Endodermal cell (in vitro differentiated cells): Measurements from ENCODE around the gene ZC3H15. TPM values are rescaled to one million over a fixed set of nuclear protein-coding genes. Genes with fewer than 3 reads are reported as not detected.

Experiments used
- DNase-seq: peaks from one replicate; pipeline ENCODE4 v3.0.0-alpha.2; 2017
- H3K27ac ChIP-seq: 2 replicates; pipeline ENCODE4 v1.5.1; 2013; ENCODE audit warnings: mild to moderate bottlenecking, low read depth, low read length, moderate library complexity
- H3K27me3 ChIP-seq: 2 replicates; pipeline ENCODE4 v1.6.1; 2013; ENCODE audit warnings: mild to moderate bottlenecking, low read length, moderate library complexity; ENCODE audit not compliant: insufficient read depth, control insufficient read depth, poor library complexity, severe bottlenecking
- H3K36me3 ChIP-seq: 2 replicates; pipeline ENCODE4 v1.7.0; 2013; ENCODE audit warnings: mild to moderate bottlenecking, low read length, moderate library complexity; ENCODE audit not compliant: control insufficient read depth, insufficient read depth
- H3K4me1 ChIP-seq: one replicate; pipeline ENCODE4 v1.7.0; 2013; ENCODE audit warnings: low read length; ENCODE audit not compliant: control insufficient read depth, insufficient read depth
- H3K4me3 ChIP-seq: 2 replicates; pipeline ENCODE4 v1.5.1; 2013; ENCODE audit warnings: mild to moderate bottlenecking, low read length, moderate library complexity
- H3K9ac ChIP-seq: 2 replicates; pipeline ENCODE4 v1.6.1; 2013; ENCODE audit warnings: mild to moderate bottlenecking, low read length, moderate library complexity; ENCODE audit not compliant: poor library complexity, severe bottlenecking; ENCODE audit errors: extremely low read depth
- H3K9me3 ChIP-seq: 2 replicates; pipeline ENCODE4 v1.6.1; 2013; ENCODE audit warnings: mild to moderate bottlenecking, low read length, moderate library complexity; ENCODE audit not compliant: control insufficient read depth
- H3K27ac Mint-ChIP-seq: 2 replicates; pipeline ENCODE4 v1.8.0; 2020; ENCODE audit warnings: mixed read lengths
- H3K27me3 Mint-ChIP-seq: 2 replicates; pipeline ENCODE4 v1.8.0; 2021; ENCODE audit warnings: mild to moderate bottlenecking, mixed read lengths; ENCODE audit not compliant: insufficient read depth
- H3K36me3 Mint-ChIP-seq: 2 replicates; pipeline ENCODE4 v1.8.0; 2020; ENCODE audit warnings: low read depth, mixed read lengths
- H3K4me1 Mint-ChIP-seq: 2 replicates; pipeline ENCODE4 v1.8.0; 2020; ENCODE audit warnings: mixed read lengths
- H3K4me3 Mint-ChIP-seq: 2 replicates; pipeline ENCODE4 v1.8.0; 2020; ENCODE audit warnings: mild to moderate bottlenecking, moderate library complexity, mixed read lengths
- H3K9me3 Mint-ChIP-seq: 2 replicates; pipeline ENCODE4 v1.8.0; 2020; ENCODE audit warnings: mild to moderate bottlenecking, mixed read lengths
- CTCF ChIP-seq: fragments of 200-600 bp; sonication (generic); conservative IDR thresholded peaks from 2 replicates; pipeline ENCODE4 v1.5.0; 2021; ENCODE audit warnings: antibody characterized with exemption, mild to moderate bottlenecking
- WGBS, 2 experiments: methylation state at CpG; one replicate each; pipeline versions ENCODE4 v1.1.5 to v1.1.7; 2013; ENCODE audit warnings: missing lambda C conversion rate in 2 of 2, mixed read lengths in 1 of 2; ENCODE audit not compliant: insufficient coverage in 1 of 2, insufficient read length in 1 of 2; 5-methylcytosine and 5-hydroxymethylcytosine counted together
- total RNA-seq, 2 donors: library from RNA; stranded (reverse); fragmentation: NEBNext Ultra II Directional in 1 of 2; extraction: Animal tissue kit (Norgen Biotek cat#: 25700) in 1 of 2; gene quantifications; 2 replicates in 1 of 2; 3 replicates in 1 of 2; pipeline ENCODE4 v1.2.1, GENCODE V29; 2021

ZC3H15 gene
- total RNA-seq, 2 donors from 2014 or later: 54.6 to 59.3 TPM

GRCh38 chr2:186546846-186547245 lies 60.8 kb downstream of the ZC3H15 start:
- Mint-ChIP-seq H3K27ac (no peak overlapping the region), H3K4me3 (no peak overlapping the region), H3K4me1 (peaks cover 6% of the 10 kb centered on the region), H3K36me3 (no peaks in the 10 kb centered on the region), H3K9me3 (no peaks in the 10 kb centered on the region), H3K27me3 (no peaks in the 10 kb centered on the region)
- H3K9me3 ChIP-seq: no peaks in the 10 kb centered on the region
- H3K9ac ChIP-seq: no peak overlapping the region
- WGBS, 2 experiments: 0% methylated on average over 1 of the region's 1 CpG
- DNase-seq: no peak
- H3K27me3 ChIP-seq: no peaks in the 10 kb centered on the region
- no peak overlapping the region for H3K4me3 ChIP-seq
- peaks cover 12% of the 10 kb centered on the region for H3K4me1 ChIP-seq
- no peaks in the 10 kb centered on the region for H3K36me3 ChIP-seq
- no peak for TF ChIP-seq CTCF
- no peak overlapping the region for H3K27ac ChIP-seq

DNA sequence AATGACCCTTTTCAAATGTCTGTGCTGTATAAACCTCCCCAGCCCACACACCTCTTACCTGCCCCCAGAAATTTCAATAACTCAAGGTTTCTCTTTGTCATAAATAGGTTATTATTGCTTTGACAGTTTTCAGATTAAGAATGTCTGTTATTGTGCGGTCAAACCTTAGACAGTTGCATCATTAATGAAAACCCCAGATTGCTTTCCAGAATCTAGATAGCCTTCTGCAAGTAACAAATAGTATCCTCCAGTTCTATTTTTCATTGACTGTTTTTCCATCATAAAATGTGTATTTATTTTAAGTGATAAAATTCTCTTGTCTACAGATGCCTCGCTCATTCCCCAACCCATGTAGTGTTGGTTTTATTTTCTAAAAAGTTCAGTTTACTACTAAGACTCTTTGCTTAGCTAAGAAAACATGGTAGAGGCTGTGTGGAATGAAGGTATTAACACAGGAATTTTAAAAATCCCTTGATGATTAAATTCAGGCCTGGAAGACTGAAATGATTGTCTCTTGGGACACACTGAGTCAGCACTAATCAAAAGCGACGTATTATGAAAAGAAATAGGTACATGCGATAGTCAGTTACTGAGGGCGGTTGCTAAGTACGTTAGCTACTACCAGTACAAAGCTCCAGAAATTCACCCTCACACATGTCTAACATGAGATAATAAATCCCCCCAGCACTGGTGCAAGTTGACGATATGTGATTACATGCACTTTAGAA lies 65.4 kb downstream of the ZC3H15 start:
- H3K9ac ChIP-seq: no peak overlapping the region
- Mint-ChIP-seq H3K9me3 (no peaks in the 10 kb centered on the region), H3K4me1 (peaks cover 18% of the 10 kb centered on the region), H3K27me3 (no peaks in the 10 kb centered on the region), H3K36me3 (no peaks in the 10 kb centered on the region), H3K4me3 (no peak overlapping the region), H3K27ac (no peak overlapping the region)
- H3K4me3 ChIP-seq: no peak overlapping the region
- H3K27ac ChIP-seq: no peak overlapping the region
- H3K27me3 ChIP-seq: no peaks in the 10 kb centered on the region
- peaks cover 12% of the 10 kb centered on the region for H3K4me1 ChIP-seq
- no peaks in the 10 kb centered on the region for H3K9me3 ChIP-seq
- 87 to 91% methylated on average over 3 to 8 of the region's 8 CpGs for WGBS, 2 experiments
- TF ChIP-seq CTCF: no peak
- DNase-seq: no peak
- H3K36me3 ChIP-seq: no peaks in the 10 kb centered on the region

DNA sequence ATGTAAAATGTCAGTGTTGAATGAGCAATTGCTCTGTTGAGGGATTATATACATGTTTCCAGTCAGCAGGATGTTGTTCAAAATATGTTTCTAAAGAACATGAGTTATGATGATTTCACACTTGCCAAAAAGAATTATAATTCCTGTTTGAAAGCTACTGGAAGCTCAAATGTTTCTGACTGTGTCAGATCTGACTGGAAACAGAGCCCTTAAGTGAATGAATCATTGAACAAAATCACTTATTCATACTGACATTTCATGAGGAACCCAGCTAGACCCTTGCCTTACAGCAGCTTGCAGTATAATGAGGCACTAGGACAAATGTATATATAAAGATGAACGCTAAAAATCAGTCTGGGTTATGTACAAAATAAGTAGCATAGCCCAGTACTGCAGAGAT lies 68.4 kb downstream of the ZC3H15 start:
- no peaks in the 10 kb centered on the region for H3K9me3 ChIP-seq
- H3K36me3 Mint-ChIP-seq: no peaks in the 10 kb centered on the region
- peaks cover 12% of the 10 kb centered on the region for H3K4me1 ChIP-seq
- peak overlapping the region; percentile 29 for H3K4me3 ChIP-seq
- no peak overlapping the region for H3K4me3 Mint-ChIP-seq
- H3K27ac ChIP-seq: no peak overlapping the region
- 83 to 100% methylated on average over 1 of the region's 1 CpG for WGBS, 2 experiments
- no peak overlapping the region for H3K27ac Mint-ChIP-seq
- no peaks in the 10 kb centered on the region for H3K36me3 ChIP-seq
- H3K4me1 Mint-ChIP-seq: peaks cover 23% of the 10 kb centered on the region
- no peak for TF ChIP-seq CTCF
- H3K9me3 Mint-ChIP-seq: no peaks in the 10 kb centered on the region
- H3K27me3 ChIP-seq: no peaks in the 10 kb centered on the region
- H3K27me3 Mint-ChIP-seq: no peaks in the 10 kb centered on the region
- H3K9ac ChIP-seq: no peak overlapping the region
- DNase-seq: no peak
